HG03565 (cell line): ENCODE measurements around the gene BECN2.
"Not testable (repeated sequence)": the region's sequence is repeated elsewhere in the genome, so short reads cannot be mapped to it uniquely, and the experiment has no call there.

Source experiments
- ATAC-seq: cut with Tn5 transposase; IDR thresholded peaks from one replicate; pipeline ENCODE4 v1.9.1; 2021; ENCODE audit warnings: mild to moderate bottlenecking, moderate library complexity; ENCODE audit not compliant: unreplicated experiment

BECN2 gene

GRCh38 chr1:241976229-241976628 is 18.7 kb downstream of the BECN2 start:
- no peak for ATAC-seq

DNA sequence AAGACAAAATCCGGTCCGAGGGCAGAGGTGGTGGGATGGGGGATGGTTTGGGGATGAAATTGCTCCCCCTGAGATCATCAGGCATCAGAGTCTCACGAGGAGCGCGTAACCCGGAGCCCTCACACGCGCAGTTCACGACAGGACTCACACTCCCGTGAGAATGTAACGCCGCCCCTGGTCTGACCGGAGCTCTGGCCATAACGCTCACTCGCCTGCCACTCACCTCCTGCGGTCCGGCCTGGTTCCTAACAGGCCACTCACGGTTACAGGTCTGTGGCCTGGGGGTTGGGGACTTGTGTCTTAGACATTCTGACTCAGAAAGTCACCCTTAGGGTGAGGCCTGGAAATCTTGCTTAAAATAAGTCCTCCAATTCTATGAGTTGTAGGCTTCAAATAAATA is 21.5 kb downstream of the BECN2 start:
- ATAC-seq = no peak

DNA sequence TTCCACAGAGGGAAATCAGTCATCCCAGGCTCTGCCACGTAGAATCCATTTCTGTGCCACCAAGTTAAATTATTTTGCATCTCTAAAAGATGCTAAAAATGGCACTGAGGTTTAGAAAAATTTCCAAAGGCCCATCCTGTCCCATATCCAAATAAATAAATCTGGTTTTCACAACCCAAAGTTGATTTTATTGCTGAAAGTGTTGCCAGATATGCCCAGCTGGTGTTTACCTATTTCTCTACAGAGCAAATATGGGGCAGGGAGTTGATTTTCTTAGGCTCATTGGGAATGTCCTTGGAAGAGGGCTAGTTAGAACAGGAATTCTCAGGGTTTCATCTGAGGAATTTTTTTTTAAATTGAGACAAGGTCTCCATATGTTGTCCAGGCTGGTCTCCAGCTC is 22.4 kb downstream of the BECN2 start:
- ATAC-seq = no peak

DNA sequence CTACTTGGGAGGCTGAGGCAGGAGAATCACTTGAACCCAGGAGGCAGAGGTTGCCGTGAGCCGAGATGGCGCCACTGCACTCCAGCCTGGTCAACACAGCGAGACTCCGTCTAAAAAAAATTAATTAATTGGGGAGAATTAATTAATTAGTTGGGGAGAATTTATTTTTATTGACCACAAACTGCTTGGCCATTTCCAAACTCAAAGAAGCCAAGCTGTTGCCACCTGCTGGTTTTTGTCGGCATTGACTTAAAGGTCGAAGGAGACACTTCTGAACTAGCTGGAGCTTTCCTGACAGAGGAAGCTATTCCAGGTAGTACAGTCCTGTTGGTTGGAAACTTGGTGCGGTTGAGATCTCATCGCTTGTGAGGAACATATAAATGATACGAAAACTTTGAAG is 28.2 kb downstream of the BECN2 start:
- ATAC-seq = no peak

GRCh38 chr1:241988389-241988930 is 30.9 kb downstream of the BECN2 start:
- ATAC-seq = not testable (repeated sequence)

GRCh38 chr1:241990040-241990439 is 32.5 kb downstream of the BECN2 start:
- no peak for ATAC-seq

DNA sequence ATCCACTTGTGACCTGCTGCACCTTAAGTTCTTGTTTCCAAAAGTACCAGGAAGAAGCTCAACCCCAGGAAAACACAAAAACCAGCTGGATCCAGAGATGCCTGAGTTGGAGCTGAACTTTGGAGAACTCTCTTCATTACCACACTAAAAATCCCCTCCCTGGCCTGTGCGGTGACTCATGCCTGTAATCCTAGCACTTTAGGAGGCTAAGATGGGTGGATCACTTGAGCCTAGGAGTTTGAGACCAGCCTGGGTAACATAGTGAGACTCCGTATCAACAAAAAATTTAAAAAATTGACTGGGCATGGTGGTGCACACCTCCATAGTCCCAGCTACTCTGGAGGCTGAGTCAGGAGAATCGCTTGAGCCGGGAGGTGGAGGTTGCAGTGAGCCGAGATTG is 35.2 kb downstream of the BECN2 start:
- no peak for ATAC-seq

GRCh38 chr1:241994171-241994570 is 36.6 kb downstream of the BECN2 start:
- no peak for ATAC-seq

- ATAC-seq = no peak
Measured at GRCh38 chr1:241997401-241997998, 39.9 kb downstream of the BECN2 start.

- ATAC-seq = peak; percentile 81
Measured at GRCh38 chr1:241998412-241998921, 40.9 kb downstream of the BECN2 start.

DNA sequence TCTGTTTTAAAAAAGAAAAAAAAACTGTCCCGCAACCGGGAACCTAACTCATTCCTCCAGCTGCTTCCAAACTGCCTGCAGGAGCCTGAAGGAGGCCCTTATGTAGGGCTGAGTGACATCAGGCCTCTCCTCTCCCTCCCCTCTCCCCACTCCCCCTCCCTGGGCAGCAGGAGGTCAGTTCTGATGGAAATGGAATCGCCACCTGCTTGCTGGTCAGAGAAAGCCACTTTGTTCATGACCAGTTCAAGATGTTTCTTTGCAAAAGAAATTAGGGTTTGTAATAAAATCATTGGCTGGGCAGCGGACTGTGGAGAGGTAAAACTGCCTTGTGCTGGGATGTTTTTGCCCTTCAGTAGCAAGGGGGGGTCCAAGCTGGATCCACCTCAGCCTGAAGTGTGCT is 41.5 kb downstream of the BECN2 start, which contains the start of gene MAP1LC3C:
TSS of gene MAP1LC3C (minus strand) at position 73 of the 400 bp plus-strand sequence. CDS start 90 bp downstream, outside the sequence.
- ATAC-seq = no peak

DNA sequence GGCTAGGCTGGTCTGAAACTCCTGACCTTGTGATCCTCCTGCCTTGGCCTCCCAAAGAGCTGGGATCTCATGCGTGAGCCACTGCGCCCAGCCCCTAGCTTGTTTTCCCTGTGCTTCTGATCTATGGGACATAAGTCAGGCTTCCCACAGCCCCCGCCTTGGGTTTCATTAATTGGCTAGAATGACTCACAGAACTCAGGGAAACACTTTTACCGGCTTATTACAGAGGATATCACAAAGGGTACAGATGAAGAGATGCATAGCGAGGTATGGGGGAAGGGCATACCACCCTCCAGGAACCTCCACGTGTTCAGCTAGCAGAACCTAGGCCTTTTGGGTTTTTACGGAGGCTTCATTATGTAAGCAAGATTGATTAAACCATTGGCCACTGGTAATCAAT is 42.9 kb downstream of the BECN2 start:
- no peak for ATAC-seq

DNA sequence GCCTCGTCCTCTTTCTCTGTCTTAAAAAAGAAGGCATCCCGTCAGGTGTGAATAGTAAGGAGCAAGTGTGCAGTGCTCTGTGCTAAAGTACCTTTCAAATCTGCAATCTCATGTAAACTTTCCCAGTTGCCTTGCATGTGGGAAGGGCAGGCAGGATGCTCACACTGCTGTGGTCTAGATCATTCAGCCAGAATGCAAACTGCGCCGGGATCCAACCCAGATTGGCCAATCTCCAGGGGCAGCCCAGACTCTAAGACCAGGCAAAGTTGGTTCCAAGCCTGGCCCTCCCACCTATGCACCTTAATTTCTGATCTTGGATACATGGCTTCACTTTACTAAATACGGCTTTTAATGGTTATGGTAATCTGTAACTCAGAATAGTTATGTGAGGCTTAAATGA is 44.5 kb downstream of the BECN2 start:
- no peak for ATAC-seq

DNA sequence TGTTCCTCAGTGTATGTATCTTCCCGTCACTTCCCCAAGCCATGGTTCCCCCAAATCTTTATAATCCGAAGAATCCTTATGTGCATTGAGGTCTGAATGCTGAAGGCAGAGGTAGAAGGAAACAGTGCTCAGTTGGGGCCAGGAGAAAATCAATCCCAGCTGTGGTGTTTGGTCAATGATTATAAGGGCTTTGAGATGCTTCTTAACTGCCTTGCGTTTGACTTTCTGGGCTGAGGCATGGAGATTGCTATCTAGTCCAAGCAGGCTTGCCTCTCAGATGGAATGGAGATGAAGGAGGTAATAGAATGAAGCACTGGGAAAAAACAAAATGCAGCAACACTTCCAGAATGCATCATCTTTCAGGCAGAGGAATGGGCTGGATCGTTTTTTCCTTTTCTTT is 44.9 kb downstream of the BECN2 start:
- no peak for ATAC-seq

DNA sequence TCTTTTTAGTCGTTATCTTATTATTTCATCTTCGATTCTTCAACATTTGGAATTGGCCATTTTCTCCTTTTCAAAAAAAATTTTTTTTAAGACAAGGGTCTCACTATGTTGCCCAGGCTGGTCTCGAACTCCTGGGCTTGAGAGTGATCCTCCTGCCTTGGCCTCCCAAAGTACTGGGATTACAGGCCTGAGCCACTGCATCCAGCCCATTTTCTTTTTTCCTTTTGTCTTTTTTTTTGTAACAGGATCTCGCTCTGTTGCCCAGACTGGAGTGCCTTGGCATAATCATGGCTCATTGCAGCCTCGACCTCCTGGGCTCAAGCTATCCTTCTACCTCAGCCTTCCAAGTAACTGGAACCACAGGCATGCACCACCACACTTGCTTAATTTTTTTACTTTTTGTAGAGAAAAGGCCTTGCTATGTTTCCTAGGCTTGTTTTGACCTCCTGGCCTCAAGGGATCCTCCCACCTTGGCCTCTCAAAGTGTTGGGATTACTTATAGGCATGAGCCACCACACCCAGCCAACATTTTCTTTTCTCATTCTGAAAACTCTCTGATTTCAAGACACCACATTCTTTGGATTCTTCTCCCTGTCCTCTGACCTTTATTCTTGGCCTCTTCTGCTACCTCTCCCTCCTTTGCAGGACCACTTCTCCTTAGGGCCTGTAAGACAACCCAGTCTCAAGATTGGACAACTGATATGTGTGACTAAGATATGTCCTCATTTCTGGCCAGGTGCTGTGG is 47.4 kb downstream of the BECN2 start:
- no peak for ATAC-seq

GRCh38 chr1:242005866-242006535 is 48.4 kb downstream of the BECN2 start:
- no peak for ATAC-seq

DNA sequence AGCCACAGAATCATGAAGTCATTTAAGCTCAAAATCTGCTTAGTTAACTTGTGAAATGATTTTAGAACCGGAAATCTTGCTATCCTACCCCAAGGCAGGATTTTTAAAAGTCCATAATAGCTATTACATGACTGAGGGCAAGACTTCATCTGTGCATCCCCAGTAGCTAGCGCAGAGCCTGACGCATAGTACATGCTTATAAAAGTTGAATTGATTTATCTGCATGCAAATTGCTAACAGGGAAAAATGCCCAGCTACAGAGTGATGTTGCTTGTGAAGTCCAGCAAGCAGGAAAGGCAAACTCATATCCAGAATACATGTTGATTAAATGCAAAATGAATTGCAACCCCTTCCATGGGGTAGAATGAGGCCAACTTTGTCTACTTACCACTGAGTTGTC is 49.4 kb downstream of the BECN2 start:
- ATAC-seq = no peak
